H1 (cell line): Measurements from ENCODE around the gene CHCHD6. TPM values are rescaled to one million over a fixed set of nuclear protein-coding genes. Genes with fewer than 3 reads are reported as not detected.

ENCODE experiments used
- CTCF ChIA-PET: fragments of 300-600 bp; sonication (Branson Sonifier 250); formaldehyde crosslinking; loops from one replicate; lab custom pipeline; 2021; ENCODE audit not compliant: partially characterized antibody; lab: Charles Lee
- POLR2A ChIA-PET: fragments of 300-600 bp; sonication (Branson Sonifier 250); formaldehyde crosslinking; loops from one replicate; lab custom pipeline; 2021; ENCODE audit warnings: inconsistent platforms; ENCODE audit not compliant: partially characterized antibody; lab: Charles Lee
- DNase-seq, 2 experiments: peaks; one replicate each; pipeline versions ENCODE4 v3.0.0 to v3.0.0-alpha.2; 2010 to 2022; ENCODE audit warnings: low spot score in 2 of 2, low read depth in 1 of 2, mixed read lengths in 1 of 2
- FAIRE-seq: peaks from 2 replicates; lab custom pipeline; 2011; peaks lifted over from hg19 to GRCh38; lab: Jason Lieb, UNC
- H2AFZ ChIP-seq: 2 replicates; pipeline ENCODE4 v1.8.1; 2012; ENCODE audit warnings: low read length, inconsistent platforms
- H2AK5ac ChIP-seq: 2 replicates; pipeline ENCODE4 v1.6.1; 2013; ENCODE audit warnings: low read depth, low read length
- H2BK120ac ChIP-seq: replicated peaks from 2 replicates; pipeline ENCODE3; 2013; ENCODE audit warnings: low read depth, low read length, inconsistent platforms
- H2BK12ac ChIP-seq: 2 replicates; pipeline ENCODE4 v1.6.1; 2013; ENCODE audit warnings: low read depth, low read length
- H2BK15ac ChIP-seq: 2 replicates; pipeline ENCODE4 v1.6.1; 2013; ENCODE audit warnings: low read length
- H2BK20ac ChIP-seq: 2 replicates; pipeline ENCODE4 v1.6.1; 2013; ENCODE audit warnings: low read length
- H2BK5ac ChIP-seq: 2 replicates; pipeline ENCODE4 v1.6.1; 2013; ENCODE audit warnings: low read depth, low read length
- H3K14ac ChIP-seq: 2 replicates; pipeline ENCODE4 v1.6.1; 2013; ENCODE audit warnings: inconsistent platforms; ENCODE audit not compliant: insufficient read length
- H3K18ac ChIP-seq: 2 replicates; pipeline ENCODE4 v1.6.1; 2013; ENCODE audit warnings: low read length; ENCODE audit errors: extremely low read depth
- H3K23ac ChIP-seq: 2 replicates; pipeline ENCODE4 v1.6.1; 2013; ENCODE audit warnings: inconsistent platforms; ENCODE audit not compliant: insufficient read length
- H3K23me2 ChIP-seq: 2 replicates; pipeline ENCODE4 v1.6.1; 2013; ENCODE audit warnings: low read depth, low read length
- H3K27ac ChIP-seq: 2 replicates; pipeline ENCODE4 v1.6.1; 2011; ENCODE audit warnings: low read depth, low read length, inconsistent platforms
- H3K27me3 ChIP-seq, 4 experiments: replicated peaks in 1 of 4; 1 replicate in 1 of 4; 2 replicates in 3 of 4; pipeline versions ENCODE4 v1.6.1 to v1.8.1; 2011 to 2013; ENCODE audit warnings: low read length in 3 of 4, mild to moderate bottlenecking in 3 of 4, inconsistent platforms in 2 of 4, mixed read lengths in 2 of 4, moderate library complexity in 1 of 4; ENCODE audit not compliant: control insufficient read depth in 3 of 4, insufficient read depth in 3 of 4; ENCODE audit errors: extremely low read depth in 1 of 4
- H3K36me3 ChIP-seq, 4 experiments: 2 replicates each; pipeline versions ENCODE4 v1.6.1 to v1.8.1; 2011 to 2013; ENCODE audit warnings: mild to moderate bottlenecking in 4 of 4, low read length in 3 of 4, moderate library complexity in 2 of 4, control low read depth in 1 of 4, inconsistent platforms in 1 of 4; ENCODE audit not compliant: insufficient read depth in 4 of 4, control insufficient read depth in 2 of 4
- H3K4ac ChIP-seq: replicated peaks from 2 replicates; pipeline ENCODE3; 2013; ENCODE audit warnings: low read length, low read depth, mixed read lengths, inconsistent platforms; ENCODE audit not compliant: insufficient read length
- H3K4me1 ChIP-seq, 4 experiments: replicated peaks in 1 of 4; 1 replicate in 1 of 4; 2 replicates in 3 of 4; pipeline versions ENCODE4 v1.6.1 to v1.8.1; 2011 to 2013; ENCODE audit warnings: low read length in 3 of 4, inconsistent platforms in 2 of 4, mixed read lengths in 1 of 4; ENCODE audit not compliant: insufficient read depth in 4 of 4, control insufficient read depth in 3 of 4
- H3K4me2 ChIP-seq, 2 experiments: 2 replicates each; pipeline versions ENCODE4 v1.6.1 to v1.8.1; 2011 to 2013; ENCODE audit warnings: low read depth in 2 of 2, low read length in 2 of 2, control low read depth in 1 of 2, inconsistent platforms in 1 of 2, mild to moderate bottlenecking in 1 of 2; ENCODE audit not compliant: insufficient read depth in 1 of 2
- H3K4me3 ChIP-seq, 4 experiments: fragments of 200-600, 300-600 bp in 1 of 4; sonication (generic), shearing (Covaris generic), sonication (Bioruptor Twin) in 1 of 4; 2 replicates each; pipeline versions ENCODE4 v1.5.1 to v1.8.1; 2011 to 2016; ENCODE audit warnings: low read length in 4 of 4, low read depth in 3 of 4, control low read depth in 2 of 4, inconsistent platforms in 2 of 4, mild to moderate bottlenecking in 2 of 4, mixed read lengths in 1 of 4, moderate library complexity in 1 of 4; ENCODE audit not compliant: insufficient read depth in 2 of 4; ENCODE audit errors: extremely low read depth in 1 of 4
- H3K56ac ChIP-seq: replicated peaks from 2 replicates; pipeline ENCODE3; 2013; ENCODE audit warnings: low read depth, mild to moderate bottlenecking, mixed read lengths, low read length, inconsistent platforms; ENCODE audit not compliant: insufficient read length
- H3K79me1 ChIP-seq: 2 replicates; pipeline ENCODE4 v1.6.1; 2013; ENCODE audit warnings: low read depth, low read length, control low read depth
- H3K79me2 ChIP-seq, 2 experiments: 2 replicates each; pipeline versions ENCODE4 v1.6.1 to v1.8.1; 2012 to 2013; ENCODE audit warnings: low read length in 2 of 2, mild to moderate bottlenecking in 2 of 2, inconsistent platforms in 1 of 2; ENCODE audit not compliant: insufficient read depth in 2 of 2, control insufficient read depth in 1 of 2
- H3K9ac ChIP-seq, 4 experiments: replicated peaks in 1 of 4; 1 replicate in 1 of 4; 2 replicates in 3 of 4; pipeline versions ENCODE4 v1.6.1 to v1.8.1; 2011 to 2013; ENCODE audit warnings: low read depth in 3 of 4, low read length in 3 of 4, control low read depth in 2 of 4, mild to moderate bottlenecking in 2 of 4, moderate library complexity in 2 of 4, inconsistent platforms in 1 of 4; ENCODE audit errors: extremely low read depth in 1 of 4
- H3K9me3 ChIP-seq, 2 experiments: 2 replicates each; pipeline versions ENCODE4 v1.6.1 to v1.8.1; 2012 to 2013; ENCODE audit warnings: mild to moderate bottlenecking in 2 of 2, moderate library complexity in 2 of 2, control low read depth in 1 of 2, inconsistent platforms in 1 of 2, low read depth in 1 of 2, low read length in 1 of 2, mixed read lengths in 1 of 2; ENCODE audit not compliant: insufficient read depth in 2 of 2
- H4K20me1 ChIP-seq, 2 experiments: replicated peaks in 1 of 2; 2 replicates each; pipeline versions ENCODE3 to v1.8.1; 2011 to 2013; ENCODE audit warnings: inconsistent platforms in 2 of 2, low read length in 2 of 2, mild to moderate bottlenecking in 1 of 2; ENCODE audit not compliant: insufficient read depth in 2 of 2, control insufficient read depth in 1 of 2
- H4K5ac ChIP-seq: 2 replicates; pipeline ENCODE4 v1.6.1; 2013; ENCODE audit warnings: low read length, low read depth, mixed read lengths, inconsistent platforms; ENCODE audit not compliant: insufficient read length
- H4K8ac ChIP-seq: 2 replicates; pipeline ENCODE4 v1.8.0; 2013; ENCODE audit warnings: mild to moderate bottlenecking, moderate library complexity, low read length, inconsistent platforms; ENCODE audit not compliant: insufficient read depth; ENCODE audit errors: extremely low read depth
- H4K91ac ChIP-seq: replicated peaks from 2 replicates; pipeline ENCODE3; 2013; ENCODE audit warnings: low read length, mixed read lengths, inconsistent platforms; ENCODE audit not compliant: insufficient read length
- BACH1 ChIP-seq: IDR thresholded peaks from 2 replicates; pipeline ENCODE4 v1.6.1; 2012; ENCODE audit warnings: low read length, improper control_type of control experiment
- CTCF ChIP-seq, 3 experiments: IDR thresholded peaks; 1 replicate in 2 of 3; 2 replicates in 1 of 3; pipeline versions ENCODE4 v1.5.1 to v1.6.1; 2011; ENCODE audit warnings: low read length in 3 of 3, mild to moderate bottlenecking in 3 of 3, inconsistent platforms in 2 of 3, low read depth in 1 of 3, moderate library complexity in 1 of 3; ENCODE audit not compliant: insufficient read depth in 1 of 3; ENCODE audit errors: control extremely low read depth in 1 of 3
- GABPA ChIP-seq: IDR thresholded peaks from 2 replicates; pipeline ENCODE4 v1.6.1; 2011; ENCODE audit warnings: mild to moderate bottlenecking, low read length, moderate library complexity, borderline replicate concordance; ENCODE audit not compliant: insufficient read depth
- GTF2F1 ChIP-seq: IDR thresholded peaks from 2 replicates; pipeline ENCODE4 v1.6.1; 2012; ENCODE audit warnings: low read depth, low read length, improper control_type of control experiment, borderline replicate concordance
- MAFK ChIP-seq: IDR thresholded peaks from 2 replicates; pipeline ENCODE4 v1.6.1; 2012; ENCODE audit warnings: low read depth, mild to moderate bottlenecking, improper control_type of control experiment, low read length
- RBBP5 ChIP-seq: IDR thresholded peaks from 2 replicates; pipeline ENCODE4 v1.7.1; 2012; ENCODE audit warnings: low read depth, mild to moderate bottlenecking, inconsistent platforms, low read length, moderate library complexity, borderline replicate concordance
- RXRA ChIP-seq: IDR thresholded peaks from 2 replicates; pipeline ENCODE4 v1.6.1; 2011; ENCODE audit warnings: low read depth, mild to moderate bottlenecking, low read length, moderate library complexity; ENCODE audit not compliant: insufficient read depth
- USF2 ChIP-seq: IDR thresholded peaks from 2 replicates; pipeline ENCODE4 v1.6.1; 2011; ENCODE audit warnings: low read length, improper control_type of control experiment
- WGBS, 2 experiments: shearing (Covaris generic) in 1 of 2; methylation state at CpG; one replicate each; pipeline versions ENCODE4 v1.1.6 to v1.1.7; 2013 to 2015; ENCODE audit warnings: low lambda C conversion rate in 2 of 2, mixed read lengths in 2 of 2, inconsistent platforms in 1 of 2, low coverage in 1 of 2, missing lambda C conversion rate in 1 of 2; ENCODE audit not compliant: insufficient replicate concordance in 2 of 2, insufficient coverage in 1 of 2, insufficient read length in 1 of 2; ENCODE audit errors: extremely low coverage in 1 of 2, missing lambda C conversion rate in 1 of 2; 5-methylcytosine and 5-hydroxymethylcytosine counted together
- polyA plus RNA-seq, 7 experiments: library from polyadenylated mRNA; depleted of rRNA in 3 of 7; stranded (reverse) in 5 of 7; unstranded in 2 of 7; fragments of >200 nt in 5 of 7; fragments of 200-250 nt in 2 of 7; gene quantifications; 1 replicate in 5 of 7; 2 replicates in 1 of 7; 4 replicates in 1 of 7; pipeline versions ENCODE4 v1.2.1 to v1.2.3, GENCODE V29; 2011 to 2013; ENCODE audit warnings: missing spikeins in 2 of 7, mixed read lengths in 2 of 7
- total RNA-seq: library from RNA; stranded (reverse); fragmentation: NEBNext Ultra II Directional; extraction: Animal tissue kit (Norgen Biotek cat#: 25700); gene quantifications from 2 replicates; pipeline ENCODE4 v1.2.1, GENCODE V29; 2021

Gene CHCHD6
- total and polyA plus RNA-seq, 2 of the 8 experiments (the other 6 are each of a cell fraction or from before 2014, with no cell fraction given): 32.4 to 37.6 TPM

- H3K79me2 ChIP-seq: peaks cover 3 to 69% of the 10 kb centered on the region in 2 experiments; a peak in 3 of 4 replicates
- no peak overlapping the region for H2BK15ac ChIP-seq
- no peaks in the 10 kb centered on the region for H3K9me3 ChIP-seq
- H4K20me1 ChIP-seq: peaks cover 23 to 68% of the 10 kb centered on the region in 2 experiments
- FAIRE-seq (no peak), DNase-seq (no peak)
- H2BK12ac ChIP-seq: no peak overlapping the region
- no peak overlapping the region for H3K4ac ChIP-seq
- H3K9ac ChIP-seq: no peak overlapping the region
- peaks cover 0 to 9% (median 0%) of the 10 kb centered on the region in 4 experiments; a peak in 4 of 7 replicates for H3K4me1 ChIP-seq
- H3K18ac ChIP-seq: no peak overlapping the region
- H3K56ac ChIP-seq: no peak overlapping the region
- no peak overlapping the region for H2AFZ ChIP-seq
- WGBS, 2 experiments: 94% methylated on average over 9 of the region's 10 CpGs; no CpG with 5 or more reads in 1 of the 2 experiments
- H3K27me3 ChIP-seq: no peaks in the 10 kb centered on the region
- ChIA-PET POLR2A (no interaction called here), CTCF (interaction anchor here (1.0 to 10.0 kb wide), 3 partner anchors 11 to 238 kb away, joined by 3 to 74 read pairs (median 4); no protein-coding TSS in a partner anchor)
- no peak overlapping the region for H2AK5ac ChIP-seq
- no peak overlapping the region for H3K4me3 ChIP-seq
- H4K5ac ChIP-seq: no peak overlapping the region
- H3K14ac ChIP-seq: no peak overlapping the region
- H3K23ac ChIP-seq: no peak overlapping the region
- peaks cover 2 to 16% (median 11%) of the 10 kb centered on the region in 4 experiments; a peak in 6 of 8 replicates for H3K36me3 ChIP-seq
- no peaks in the 10 kb centered on the region; the same call in 1 of the 2 replicates for H3K23me2 ChIP-seq
- H4K8ac ChIP-seq: no peak overlapping the region; the same call in 1 of the 2 replicates
- no peak overlapping the region for H3K27ac ChIP-seq
- H3K4me2 ChIP-seq: no peak overlapping the region
- peaks cover 42% of the 10 kb centered on the region for H3K79me1 ChIP-seq
- no peak overlapping the region for H2BK20ac ChIP-seq
- H2BK5ac ChIP-seq: no peak overlapping the region
- H2BK120ac ChIP-seq: no peak overlapping the region
- H4K91ac ChIP-seq: no peak overlapping the region
- no peak for TF ChIP-seq GTF2F1
- no peak for TF ChIP-seq MAFK
- no peak for TF ChIP-seq BACH1
- no peak for TF ChIP-seq RXRA
- no peak for TF ChIP-seq RBBP5
- TF ChIP-seq CTCF (IDR thresholded peaks at IDR 0.05; ENCODE audit: control extremely low read depth in 1 of 3, insufficient read depth in 1 of 3, low read depth in 1 of 3, low read length in 3 of 3): no peak
- no peak for TF ChIP-seq GABPA
- no peak for TF ChIP-seq USF2
These were observed 286.1 kb downstream of the CHCHD6 start for GRCh38 chr3:126990024-126990700.
